ENCODE results near the gene DLEC1.

DNA sequence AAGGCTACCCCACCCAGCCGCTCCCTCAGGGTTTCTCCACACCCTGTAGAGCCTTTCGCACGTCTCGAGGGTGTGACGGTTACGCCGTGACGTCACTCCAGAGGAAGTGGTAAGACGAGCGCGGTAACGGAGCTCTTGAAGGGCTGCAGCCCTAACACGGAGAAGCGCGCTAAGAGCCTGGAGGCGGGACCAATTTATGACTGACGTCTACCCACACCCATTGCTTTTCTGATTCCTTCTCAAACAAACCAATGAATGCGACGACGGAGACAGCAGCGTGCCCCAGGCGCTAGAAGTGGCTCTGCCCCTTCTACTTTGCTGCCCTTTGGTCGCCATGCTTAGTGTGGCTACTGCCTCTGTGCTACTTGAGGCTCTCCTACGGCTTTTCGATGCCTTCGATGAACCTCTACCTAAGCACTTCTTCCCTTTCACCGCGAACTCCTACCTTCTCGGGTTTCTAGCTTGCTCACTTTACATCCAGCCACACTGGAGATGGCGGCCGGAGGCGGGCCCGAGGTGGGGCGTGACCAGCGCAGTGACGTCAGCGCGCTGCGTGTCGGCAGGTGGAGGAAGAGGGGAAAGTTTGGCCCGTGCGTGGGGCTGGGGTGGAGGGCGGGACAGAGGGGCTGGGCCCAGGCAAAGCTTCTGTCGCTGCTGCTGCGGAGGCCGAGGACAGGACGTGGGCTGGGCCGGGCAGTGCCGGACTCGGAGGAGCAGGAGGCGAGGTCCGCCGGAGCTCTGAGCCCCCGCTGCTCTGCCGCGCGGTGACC lies 126.1 kb downstream of the DLEC1 start, which contains the start of gene OXSR1:
- no peak for TF ChIP-seq CTCF (IDR thresholded peaks at IDR 0.05)
- TF ChIP-seq POLR2A (IDR thresholded peaks at IDR 0.05), result peak; percentile 68 to 82
